C4-2B (cell line): ENCODE results near the gene PBRM1.

Experiments used
- CTCF ChIP-seq: fragments of 450-650 bp; conservative IDR thresholded peaks from 2 replicates; pipeline ENCODE4 v1.5.1; 2017; ENCODE audit warnings: mild to moderate bottlenecking
- ZFX ChIP-seq: fragments of 450-650 bp; IDR thresholded peaks from 2 replicates; pipeline ENCODE4 v1.6.1; 2017

DNA sequence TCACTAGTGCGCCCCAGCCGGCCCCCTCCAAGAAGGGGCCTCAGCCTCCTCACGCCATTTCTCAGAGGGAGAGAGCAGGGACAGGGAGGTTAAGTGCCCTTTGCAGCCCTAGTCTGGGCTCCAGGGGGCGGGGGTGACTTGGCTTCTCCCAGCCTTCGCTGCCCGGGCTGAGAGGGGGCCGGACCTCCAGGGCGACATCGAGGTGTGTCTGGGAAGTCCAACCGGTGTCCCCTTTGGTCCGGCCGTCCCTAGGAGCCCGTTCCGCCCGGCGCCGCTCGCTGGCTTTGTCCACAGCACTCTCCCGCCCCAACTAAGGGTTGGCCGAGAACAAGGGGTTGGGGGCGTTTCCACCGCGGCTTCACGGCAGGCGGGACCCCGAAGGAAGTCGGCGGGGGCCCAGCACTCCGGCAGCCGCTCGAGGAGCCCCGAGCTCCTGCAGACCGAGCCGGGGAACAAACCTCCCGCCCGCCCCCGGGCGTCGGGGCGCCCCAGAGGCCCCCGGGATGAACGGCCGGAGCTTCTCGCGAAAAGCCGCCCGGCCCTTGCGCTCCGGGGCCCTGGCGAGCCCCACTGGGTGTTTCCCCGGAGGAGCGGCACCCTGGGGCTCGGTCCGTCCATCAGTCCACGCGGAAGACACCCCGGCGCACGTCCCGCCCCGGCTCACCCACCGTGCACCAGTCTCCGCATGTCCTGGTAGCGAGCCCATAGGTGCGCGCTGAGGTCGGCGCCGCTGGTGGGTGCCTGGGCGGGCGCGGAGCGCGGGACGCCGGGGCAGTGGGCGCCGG is 152.7 kb downstream of the PBRM1 start:
- TF ChIP-seq CTCF (no peak), ZFX (no peak)
